ENCODE data around the gene SLC16A8.
"Not testable (repeated sequence)": the region's sequence is repeated elsewhere in the genome, so short reads cannot be mapped to it uniquely, and the experiment has no call there.

SLC16A8 gene

DNA sequence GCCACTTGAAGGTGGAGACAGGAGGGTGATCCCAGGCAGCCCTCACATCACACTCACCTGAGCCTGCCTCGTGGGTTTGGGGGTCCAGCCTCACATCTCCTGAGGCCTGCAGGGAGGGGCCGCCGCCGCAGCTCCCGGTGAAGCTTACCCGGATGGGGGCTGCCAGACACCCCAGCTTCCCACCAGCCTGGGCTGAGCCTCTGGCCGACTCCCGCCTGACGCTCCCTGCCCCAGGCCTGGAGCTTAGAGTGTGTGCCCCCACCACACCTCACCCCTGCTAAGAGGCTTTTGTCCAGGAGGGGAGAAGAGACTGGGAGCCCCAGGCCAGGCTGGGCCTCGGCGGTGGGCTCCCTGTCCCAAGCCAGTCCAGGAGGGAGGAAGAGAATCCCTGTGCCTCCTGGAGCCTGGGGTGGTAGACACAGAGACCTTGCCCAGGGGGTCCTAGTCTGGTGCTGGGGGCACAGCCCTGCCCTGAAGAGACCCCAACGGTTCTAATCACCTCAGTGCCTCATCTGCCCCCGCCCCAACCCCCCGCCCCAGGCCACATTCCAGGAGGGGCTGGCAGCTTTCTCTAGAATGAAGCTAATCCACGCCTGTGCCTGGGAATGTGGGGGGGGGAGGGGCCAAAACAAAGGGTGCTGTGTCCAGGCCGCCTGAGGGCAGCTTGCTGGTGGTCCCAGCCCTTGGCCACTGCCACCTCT, at the start of gene SLC16A8:
TSS of gene SLC16A8 (minus strand) at position 254 of the 701 bp plus-strand sequence. CDS start 1,311 bp downstream, outside the sequence.
- DNase-seq, result no peak

DNA sequence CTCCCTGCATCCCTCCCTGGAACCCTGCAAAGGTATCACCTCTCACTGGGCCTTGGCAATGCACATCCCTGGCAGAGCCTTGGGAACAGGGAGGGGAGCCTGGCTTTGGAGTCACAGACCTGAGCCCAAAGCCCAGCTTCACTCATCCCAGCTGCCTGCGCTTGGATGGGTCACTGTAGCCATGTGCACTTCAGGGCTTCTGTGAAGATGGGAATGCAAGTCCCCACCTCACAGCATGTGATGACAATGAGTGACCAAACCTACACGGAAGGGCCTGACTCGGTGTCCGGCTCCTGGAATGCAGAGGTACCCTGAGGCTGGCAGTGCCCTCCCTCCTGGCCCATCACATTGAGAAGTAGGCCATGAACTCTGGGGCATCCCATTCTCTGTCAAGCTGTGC, 49.3 kb upstream of the SLC16A8 start:
- DNase-seq, result no peak

DNA sequence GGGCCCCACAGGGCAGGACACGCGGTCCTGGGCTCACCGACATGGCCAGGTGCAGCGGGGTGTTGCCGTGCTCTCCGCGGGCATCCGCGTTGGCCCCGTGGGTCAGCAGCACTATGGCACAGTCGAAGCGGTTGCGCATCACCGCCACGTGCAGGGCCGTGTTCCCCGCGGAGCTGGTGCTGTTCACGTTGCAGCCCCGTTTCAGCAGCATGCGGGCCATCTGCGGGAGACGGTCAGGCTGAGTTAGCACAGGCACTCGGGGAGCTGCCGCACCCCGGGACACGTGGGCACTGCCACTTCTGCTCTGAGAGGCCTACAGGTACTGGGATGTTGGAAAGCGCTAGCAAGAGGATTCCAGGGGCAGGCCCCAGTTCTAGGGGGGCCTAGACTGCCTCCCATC, 48.8 kb upstream of the SLC16A8 start:
- DNase-seq, result no peak

- no peak for DNase-seq
Observed at GRCh38 chr22:38132136-38132535, 48.2 kb upstream of the SLC16A8 start.

DNA sequence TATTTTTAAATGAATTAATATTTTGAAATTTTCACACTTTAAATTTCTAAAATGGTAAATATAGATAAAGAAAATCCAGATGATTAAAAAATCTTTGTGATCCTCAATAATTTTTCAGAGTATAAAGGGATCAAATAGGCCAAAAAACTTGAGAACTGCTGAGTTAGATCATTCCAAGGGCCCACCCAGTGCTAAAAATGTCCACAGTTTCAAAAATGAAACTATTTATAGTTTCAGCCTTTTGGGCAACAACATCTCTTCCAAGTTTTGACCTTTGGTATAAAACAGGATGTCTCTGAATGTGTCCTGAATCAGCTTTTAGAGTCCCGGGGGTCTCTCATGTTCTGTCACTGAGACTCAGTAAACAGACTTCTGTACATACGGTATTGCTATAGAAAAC, 47.4 kb upstream of the SLC16A8 start:
- DNase-seq, result no peak

GRCh38 chr22:38129856-38130255, 45.9 kb upstream of the SLC16A8 start:
- DNase-seq, result no peak

GRCh38 chr22:38129021-38129420, 45.0 kb upstream of the SLC16A8 start:
- DNase-seq, result no peak

GRCh38 chr22:38127869-38128268, 43.9 kb upstream of the SLC16A8 start:
- no peak for DNase-seq

DNA sequence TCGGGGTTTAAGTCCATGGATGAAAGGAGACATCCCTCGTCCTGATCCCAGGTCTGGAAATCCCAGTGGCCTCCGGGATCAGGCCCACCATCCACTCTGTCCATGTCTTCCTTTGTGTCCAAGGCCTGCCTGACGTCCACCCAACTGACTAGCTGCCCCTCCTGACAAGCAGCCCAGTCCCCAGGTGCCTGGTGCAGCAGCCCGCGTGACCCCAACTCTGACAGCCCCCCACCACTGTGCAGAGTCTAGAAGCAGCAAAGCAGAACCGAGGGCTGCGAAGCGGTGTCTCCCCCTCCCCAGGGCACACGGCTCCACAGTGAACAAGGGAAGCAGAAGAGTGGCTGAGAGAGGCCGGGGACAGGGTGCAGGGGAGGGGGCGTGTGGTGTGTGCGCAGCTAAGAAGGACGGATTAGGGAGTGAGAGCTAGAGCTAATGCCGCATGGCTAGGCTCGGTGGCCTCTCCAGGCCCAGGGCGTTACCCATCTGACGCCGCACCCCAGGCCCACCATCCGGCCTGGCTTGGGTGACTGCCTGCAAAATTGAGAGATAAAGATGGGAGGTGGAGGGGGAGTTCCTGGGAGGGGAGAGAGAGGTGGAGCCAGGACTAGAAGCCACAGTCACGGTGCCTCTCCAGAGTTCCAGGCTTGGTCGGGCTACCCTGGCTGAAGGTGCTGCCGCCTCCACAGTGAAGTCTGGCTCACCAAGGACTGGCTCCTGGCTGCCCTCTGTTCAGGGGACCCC, 43.1 kb upstream of the SLC16A8 start:
- no peak for DNase-seq

- no peak for DNase-seq
Observed at GRCh38 chr22:38125751-38126201, 41.8 kb upstream of the SLC16A8 start.

DNA sequence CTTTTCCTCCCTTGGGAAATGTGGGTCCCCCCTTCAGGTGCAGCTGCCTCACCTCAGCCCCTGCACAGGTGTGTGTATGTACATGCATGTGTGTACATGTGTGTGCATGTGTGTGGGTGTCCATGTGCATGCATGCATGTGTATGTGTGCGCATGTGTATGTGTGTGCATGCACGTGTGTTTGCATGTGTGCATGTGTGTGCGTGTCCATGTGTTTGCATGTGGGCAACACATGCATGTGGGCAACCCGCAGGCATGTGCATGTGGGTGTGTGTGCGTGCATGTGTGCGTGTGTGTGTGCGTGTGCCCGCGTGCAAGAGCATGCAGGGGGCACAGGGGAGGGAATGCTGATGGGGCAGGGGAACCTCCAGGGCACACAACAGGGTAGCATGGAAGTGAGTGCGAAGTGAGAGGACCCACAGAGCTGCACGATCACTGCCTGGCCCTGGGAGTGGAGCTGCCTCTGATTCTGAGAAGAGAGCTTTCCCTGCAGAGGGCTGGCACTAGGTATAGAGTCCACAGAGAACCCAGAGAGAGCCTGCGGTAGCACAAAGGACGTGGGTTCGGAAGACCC, 41.1 kb upstream of the SLC16A8 start:
- no peak for DNase-seq

- no peak for DNase-seq
Observed at GRCh38 chr22:38124236-38124974, 40.4 kb upstream of the SLC16A8 start.

DNA sequence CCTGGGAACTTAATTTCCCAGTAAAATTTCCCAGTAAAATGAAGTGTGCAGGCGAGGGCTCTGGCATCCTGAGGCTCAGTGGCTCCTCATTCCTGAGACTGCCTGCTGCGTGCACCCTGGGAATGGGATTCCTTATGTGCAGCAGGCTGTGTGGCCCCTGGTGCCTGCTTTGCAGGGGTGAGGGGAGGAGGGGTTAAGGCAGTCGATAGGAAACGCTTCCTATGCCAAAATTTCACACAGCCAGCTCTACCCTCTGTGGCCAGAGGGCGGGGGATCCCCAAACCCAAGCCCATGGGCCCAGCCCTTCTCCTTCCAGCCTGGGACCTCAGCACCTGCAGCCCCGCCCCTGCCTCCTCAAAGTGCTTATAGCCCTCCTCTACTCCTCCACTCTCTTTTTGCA, 38.6 kb upstream of the SLC16A8 start:
- no peak for DNase-seq

DNA sequence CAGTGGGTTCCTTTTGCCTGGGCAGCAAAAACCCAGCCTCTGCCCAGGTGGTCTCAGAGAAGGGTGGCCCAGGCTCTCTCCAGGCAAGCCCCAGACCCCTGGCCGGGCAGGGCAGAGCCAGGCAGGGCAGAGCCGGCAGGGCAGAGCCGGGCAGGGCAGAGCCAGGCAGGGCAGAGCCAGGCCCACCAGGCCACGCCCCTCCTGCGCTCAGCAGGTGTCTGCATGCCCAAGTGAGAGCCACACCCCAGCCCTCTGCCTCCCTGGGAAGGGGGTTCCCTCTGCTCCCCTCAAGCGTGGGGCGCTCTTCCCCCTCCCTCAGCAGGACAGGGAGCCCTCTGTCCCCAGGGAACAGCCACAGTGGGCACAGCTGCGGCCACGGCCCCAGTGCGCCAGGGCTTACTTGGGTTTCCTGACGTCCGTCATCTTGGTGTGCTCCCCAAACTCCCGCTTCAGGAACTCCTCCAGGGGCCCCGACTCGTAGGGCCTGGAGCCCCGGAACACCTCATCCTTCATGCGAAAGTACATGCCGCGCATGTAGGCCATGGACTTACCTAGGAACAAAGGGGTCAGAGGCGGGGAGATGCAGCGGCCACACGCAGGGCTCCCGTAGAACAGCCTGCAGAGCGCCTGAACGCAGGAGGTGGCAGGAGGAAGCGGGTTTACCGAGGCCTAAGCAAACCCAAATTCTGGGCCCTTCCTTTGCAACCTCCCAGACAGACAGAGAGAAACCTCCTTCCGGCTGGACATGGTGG, 36.6 kb upstream of the SLC16A8 start:
- no peak for DNase-seq

DNA sequence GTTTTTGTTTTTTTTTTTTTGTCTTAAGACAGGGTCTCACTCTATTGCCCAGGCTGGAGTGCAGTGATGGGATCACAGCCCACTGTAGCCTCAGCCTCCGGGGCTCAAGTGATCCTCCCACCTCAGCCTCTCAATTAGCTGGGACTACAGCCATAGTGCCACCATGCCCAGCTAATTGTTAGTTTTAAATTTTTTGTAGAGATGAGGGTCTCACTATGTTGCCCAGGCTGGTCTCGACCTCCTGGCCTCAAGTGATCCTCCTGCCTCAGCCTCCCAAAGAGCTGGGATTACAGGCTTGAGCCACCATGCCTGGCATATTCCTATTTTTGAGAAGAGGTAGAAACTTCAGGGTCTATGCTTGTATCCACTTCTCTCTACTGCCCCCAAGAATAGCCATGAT, 34.8 kb upstream of the SLC16A8 start:
- not testable (repeated sequence) for DNase-seq

- DNase-seq, result no peak
Observed at GRCh38 chr22:38118182-38118581, 34.2 kb upstream of the SLC16A8 start.

DNA sequence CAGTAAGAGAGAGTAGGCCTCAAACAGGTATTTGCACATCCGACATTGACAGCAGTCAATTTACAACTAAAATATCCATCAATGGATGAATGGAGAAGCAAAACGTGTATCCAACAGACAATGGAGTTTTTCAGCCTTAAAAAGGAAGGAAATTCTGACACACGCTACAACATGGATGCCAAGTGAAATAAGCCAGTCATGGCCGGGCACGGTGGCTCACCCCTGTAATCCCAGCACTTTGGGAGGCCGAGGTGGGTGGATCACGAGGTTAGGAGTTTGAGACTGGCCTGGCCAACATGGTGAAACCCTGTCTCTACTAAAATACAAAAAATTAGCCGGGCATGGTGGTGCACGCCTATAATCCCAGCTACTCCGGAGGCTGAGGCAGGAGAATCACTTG, 33.6 kb upstream of the SLC16A8 start:
- not testable (repeated sequence) for DNase-seq

DNA sequence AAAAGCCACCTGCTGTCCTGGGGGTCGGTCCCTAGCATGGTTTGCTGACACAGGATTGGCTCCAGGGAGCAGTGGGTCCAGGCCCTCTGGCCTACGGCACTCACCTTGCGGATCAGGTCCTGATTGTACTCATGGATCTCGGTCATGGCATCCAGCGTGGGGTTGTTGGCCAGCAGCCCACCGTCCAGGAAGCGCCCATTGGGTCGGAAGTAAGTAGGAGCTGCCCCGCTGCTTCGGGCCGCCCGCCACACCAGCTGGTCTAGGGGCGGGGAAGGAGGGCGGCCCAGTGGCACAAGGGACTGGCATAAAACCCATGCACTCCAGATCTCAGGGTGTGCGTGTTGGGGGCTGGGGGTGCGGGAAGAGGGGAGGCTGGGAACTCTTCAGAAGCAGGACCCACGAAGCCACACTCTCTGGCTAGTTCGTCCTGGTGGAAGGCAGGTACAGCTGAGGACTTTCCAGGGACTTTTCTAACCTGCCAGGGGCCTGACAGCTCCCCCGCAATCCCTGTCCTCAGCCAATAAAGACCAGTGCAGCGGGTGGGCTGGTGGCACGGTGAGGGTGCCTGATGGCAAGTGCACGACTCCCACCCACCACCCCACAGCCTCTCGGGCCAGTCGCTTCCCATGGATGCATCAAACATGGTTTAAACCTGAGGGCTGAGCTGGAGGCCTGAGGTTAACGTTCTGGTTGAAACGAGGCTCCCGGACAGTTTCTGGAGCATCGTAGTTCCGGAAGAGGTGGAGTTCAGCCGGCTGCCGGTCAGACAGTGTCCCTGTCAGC, 31.6 kb upstream of the SLC16A8 start:
- no peak for DNase-seq

- DNase-seq, result peak; percentile 78
Observed at GRCh38 chr22:38114484-38115398, 30.8 kb upstream of the SLC16A8 start.

- DNase-seq, result no peak
Observed at GRCh38 chr22:38112381-38112780, 28.4 kb upstream of the SLC16A8 start.

GRCh38 chr22:38111925-38112355, 28.0 kb upstream of the SLC16A8 start:
- DNase-seq, result no peak

Measured in NCI-H1694 treated with DMSO at 0.1 percent for 48 hours (cell line).